Fibroblast of skin of right quadriceps (primary cell): ENCODE results near the gene TNS1.

Experiments used
- DNase-seq: peaks from one replicate; pipeline ENCODE4 v3.0.0-alpha.2; 2013

TNS1 gene

DNA sequence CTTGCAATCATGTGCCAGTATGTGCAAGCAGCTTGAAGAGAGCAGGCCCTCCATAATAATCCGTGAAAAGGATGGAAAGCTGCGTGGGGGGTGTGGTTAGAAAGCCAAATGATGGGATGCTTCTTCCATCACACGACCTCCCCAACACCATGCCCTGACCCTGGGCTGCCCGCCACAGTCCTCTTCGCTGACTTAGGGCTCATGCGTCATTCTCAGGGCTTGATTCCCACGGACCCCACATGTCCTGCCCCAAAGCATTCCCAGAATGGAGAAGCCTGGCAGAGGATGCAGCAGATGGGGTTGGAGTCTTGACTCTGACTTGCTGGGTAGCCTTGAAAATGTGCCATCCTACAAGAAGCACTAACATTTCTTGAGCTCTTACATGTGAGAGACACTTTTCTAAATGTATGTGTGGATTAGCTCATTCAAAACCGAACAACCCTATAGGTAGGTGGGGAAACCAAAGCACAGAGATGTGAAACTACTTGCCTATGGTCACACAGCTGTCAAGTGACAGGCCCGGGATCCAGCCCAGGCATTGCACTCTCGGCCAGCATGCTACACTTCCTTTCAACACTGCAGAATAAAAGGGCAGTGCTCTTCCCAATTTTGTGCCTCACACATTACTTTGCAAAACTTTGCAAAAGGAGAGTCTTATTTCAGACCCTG is 3.7 kb downstream of the TNS1 start:
- no peak for DNase-seq

DNA sequence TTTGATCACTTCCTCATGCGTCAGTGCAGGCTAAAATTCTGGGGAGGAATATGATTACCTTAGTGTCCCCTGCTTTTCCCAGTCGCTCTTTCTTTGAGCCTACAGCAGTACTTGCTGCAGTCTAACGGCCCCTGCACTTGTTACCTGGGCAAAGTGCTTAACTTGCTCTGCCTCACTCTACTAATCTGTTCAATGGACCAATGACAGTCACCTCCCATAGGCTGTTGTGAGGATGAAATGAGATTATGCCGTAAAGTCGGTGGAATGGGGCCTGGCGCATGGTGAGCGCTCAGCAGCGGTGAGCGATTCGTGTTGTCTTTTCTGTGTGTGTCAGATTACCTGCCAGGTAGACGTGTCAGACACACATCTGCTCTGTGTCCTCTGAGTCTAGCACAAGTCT is 5.3 kb downstream of the TNS1 start:
- no peak for DNase-seq

GRCh38 chr2:217996361-217996760 is 6.4 kb downstream of the TNS1 start:
- DNase-seq = peak; percentile 85

GRCh38 chr2:217995731-217996231 is 7.0 kb downstream of the TNS1 start:
- no peak for DNase-seq

- DNase-seq = peak; percentile 90
Measured at GRCh38 chr2:217994776-217995274, 8.0 kb downstream of the TNS1 start.

- no peak for DNase-seq
Measured at GRCh38 chr2:217993817-217994463, 8.9 kb downstream of the TNS1 start.

GRCh38 chr2:217993138-217993537 is 9.7 kb downstream of the TNS1 start:
- no peak for DNase-seq

DNA sequence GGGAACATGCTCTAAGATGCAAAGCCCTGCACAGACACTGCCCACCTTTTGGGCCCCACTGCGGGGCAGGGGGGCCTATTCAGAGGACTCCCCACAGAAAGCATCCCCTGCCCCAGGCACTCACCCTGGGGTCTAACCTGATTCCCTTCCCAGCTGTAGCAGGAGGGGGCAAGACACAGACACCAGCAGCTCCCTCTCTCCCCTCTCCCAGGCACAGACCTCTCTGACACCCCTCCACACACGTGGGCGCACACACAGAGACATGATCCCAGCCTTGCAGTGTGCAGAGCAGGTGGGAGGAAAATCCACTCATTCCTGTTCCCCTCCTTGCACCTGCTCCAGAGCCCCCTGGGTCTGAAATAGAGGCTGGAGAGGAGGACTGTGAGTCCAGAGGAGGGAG is 10.7 kb downstream of the TNS1 start:
- DNase-seq = no peak

- DNase-seq = no peak
Measured at GRCh38 chr2:217990791-217991465, 11.9 kb downstream of the TNS1 start.

DNA sequence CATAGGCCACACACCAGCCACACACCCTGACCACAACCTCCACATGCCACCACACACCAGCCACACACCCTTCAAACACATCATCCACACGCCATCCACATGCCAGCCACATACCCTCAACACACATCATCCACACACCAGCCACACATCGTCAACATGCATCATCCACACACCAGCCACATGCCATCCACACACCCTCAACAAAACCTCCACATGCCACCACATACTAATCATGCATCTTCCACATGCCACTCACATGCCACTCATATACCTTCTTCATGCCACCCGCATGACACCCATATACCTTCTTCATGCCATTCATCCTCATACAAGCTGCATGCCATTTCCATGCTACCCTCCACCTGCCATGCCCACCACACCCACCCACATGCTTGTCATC is 12.4 kb downstream of the TNS1 start:
- DNase-seq = no peak

DNA sequence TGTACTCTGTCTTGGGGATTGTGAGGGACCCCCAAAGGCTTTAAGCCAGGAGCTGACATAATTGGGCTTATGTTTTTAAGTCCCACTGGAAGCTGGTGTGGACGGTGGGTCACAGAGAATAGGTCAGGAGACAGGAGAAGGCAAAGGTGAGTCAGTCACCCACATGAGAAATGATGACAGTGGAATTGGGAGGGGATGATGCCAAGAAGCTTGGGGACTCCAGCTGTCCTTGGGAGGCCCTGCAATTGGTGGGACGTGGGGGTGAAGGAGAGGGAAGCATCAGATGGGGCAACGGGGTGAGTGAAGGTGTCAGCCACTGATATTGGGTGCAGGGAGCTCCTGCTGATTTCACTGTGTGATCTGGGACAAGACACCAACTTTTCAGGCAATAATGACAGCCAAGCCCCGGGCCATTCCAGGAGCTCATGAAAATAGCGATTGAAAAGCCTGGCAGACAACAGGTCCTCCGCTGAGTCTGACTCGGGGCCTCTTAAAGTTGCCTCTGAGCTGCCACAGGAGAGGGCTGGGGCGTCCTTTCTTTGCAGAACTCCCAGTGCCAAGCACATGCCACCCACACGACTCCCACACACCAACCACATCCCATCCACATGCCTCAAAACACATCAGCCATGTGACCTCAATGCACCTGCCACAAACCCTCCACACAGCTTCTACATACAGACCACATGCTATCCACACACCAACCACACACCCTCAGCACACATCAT is 13.4 kb downstream of the TNS1 start:
- no peak for DNase-seq

GRCh38 chr2:217988840-217989204 is 14.0 kb downstream of the TNS1 start:
- DNase-seq = no peak

- DNase-seq = peak; percentile 66
Measured at GRCh38 chr2:217988014-217988839, 14.6 kb downstream of the TNS1 start.

DNA sequence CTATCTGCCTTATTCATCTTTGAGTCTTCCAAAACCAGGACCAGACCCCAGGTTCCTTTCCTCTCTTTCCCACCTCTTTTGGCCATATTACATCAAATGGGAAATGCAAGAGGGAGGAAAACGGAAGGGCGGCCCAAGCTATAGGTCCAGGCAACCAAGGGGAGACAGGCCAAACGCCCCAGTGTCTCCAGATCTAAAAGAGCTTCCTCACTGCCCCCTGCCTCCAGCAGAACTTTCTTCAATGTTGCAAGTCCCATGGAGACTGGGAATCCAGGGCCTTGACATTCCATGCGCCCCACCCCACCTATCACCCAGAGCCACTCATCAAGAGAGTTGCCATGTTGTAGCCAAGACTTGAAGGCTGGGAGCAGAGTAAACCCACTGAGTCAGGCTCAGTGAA is 15.4 kb downstream of the TNS1 start:
- DNase-seq = no peak

GRCh38 chr2:217986256-217986961 is 16.4 kb downstream of the TNS1 start:
- no peak for DNase-seq

- no peak for DNase-seq
Measured at GRCh38 chr2:217983276-217984233, 19.2 kb downstream of the TNS1 start.

- DNase-seq = no peak
Measured at GRCh38 chr2:217981971-217982370, 20.8 kb downstream of the TNS1 start.

DNA sequence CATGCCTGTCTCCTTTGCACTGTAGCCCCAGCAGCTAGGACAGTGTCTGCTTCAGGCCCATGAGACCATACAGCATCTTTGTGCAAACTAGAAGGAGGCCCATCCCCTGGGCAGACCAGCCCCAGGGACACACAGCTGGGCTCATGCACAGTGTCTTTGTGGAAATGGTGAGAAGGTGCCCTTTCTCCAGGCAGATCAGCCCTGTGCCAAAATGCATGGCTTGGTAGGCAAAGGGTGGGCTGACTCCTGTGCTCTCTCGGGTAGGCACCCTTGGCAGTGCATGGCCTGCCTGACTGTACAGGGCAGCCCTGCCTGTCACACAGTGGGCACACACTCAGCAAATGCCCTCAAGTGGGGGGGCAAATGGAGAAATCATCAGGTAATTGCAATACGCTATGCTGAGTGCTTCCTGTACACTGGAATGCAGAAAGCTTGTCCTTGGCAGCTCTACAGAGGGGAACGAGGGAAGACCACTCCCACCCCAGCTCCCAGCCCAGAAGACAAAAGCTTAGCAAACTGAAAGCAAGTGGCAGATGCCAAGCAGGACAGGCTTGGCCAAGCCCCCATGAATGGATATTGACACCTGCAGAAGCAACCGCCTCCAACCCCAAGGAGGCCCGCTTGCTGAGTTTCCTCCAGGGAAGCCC is 21.6 kb downstream of the TNS1 start:
- DNase-seq = no peak

GRCh38 chr2:217980591-217980990 is 22.2 kb downstream of the TNS1 start:
- DNase-seq = no peak

DNA sequence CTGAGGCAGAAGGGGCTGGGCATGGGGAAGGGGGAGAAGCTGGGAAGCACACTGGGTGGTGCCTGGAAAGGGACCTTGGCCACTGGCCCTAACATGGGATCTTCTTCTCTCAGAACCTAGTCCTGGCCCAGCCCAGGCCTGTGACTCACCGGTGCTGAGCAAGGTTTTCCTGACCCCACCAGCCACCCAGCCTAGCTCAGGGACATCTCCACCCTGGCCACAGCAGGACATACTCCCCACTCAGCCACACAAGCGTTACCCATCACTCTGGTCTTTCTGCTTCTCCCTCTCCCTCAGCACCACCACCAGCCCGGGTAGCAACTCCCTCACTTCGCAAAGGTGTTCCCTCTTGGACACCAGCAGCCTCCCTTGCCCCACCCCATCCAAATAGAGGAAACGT is 22.8 kb downstream of the TNS1 start:
- no peak for DNase-seq
